IMR-90 (cell line): ENCODE results near the gene ANKRD65. TPM values are rescaled to one million over a fixed set of nuclear protein-coding genes. Genes with fewer than 3 reads are reported as not detected.

Experiments used
- ATAC-seq: fragments of 200-7000 bp; cut with Tn5 transposase; 2 replicates; pipeline ENCODE4 v1.9.1; 2020; ENCODE audit warnings: low read depth, mild to moderate bottlenecking, moderate library complexity
- BruUV-seq: library from RNA; stranded (reverse); fragments of 400-500 nt; replicated peaks from 2 replicates; lab custom pipeline; 2021; lab: Mats Ljungman, UMichigan
- CTCF ChIA-PET: fragments of 300-600 bp; formaldehyde crosslinking; extraction: SDS; loops from one replicate; lab custom pipeline; 2021; ENCODE audit warnings: antibody characterized with exemption; lab: Yijun Ruan, JAX
- POLR2A ChIA-PET: fragments of 300-600 bp; sonication (Branson Sonifier 250); formaldehyde crosslinking; loops from one replicate; lab custom pipeline; 2022; ENCODE audit warnings: antibody characterized with exemption; ENCODE audit not compliant: unreplicated experiment; lab: Charles Lee
- DNase-seq: peaks from one replicate; pipeline ENCODE4 v3.0.0; 2013
- H2AFZ ChIP-seq: replicated peaks from 2 replicates; pipeline ENCODE3; 2013; ENCODE audit warnings: low read length, mild to moderate bottlenecking; ENCODE audit not compliant: poor library complexity
- H2AK5ac ChIP-seq: 2 replicates; pipeline ENCODE4 v1.6.1; 2013; ENCODE audit warnings: low read depth, low read length, inconsistent platforms
- H2AK9ac ChIP-seq: replicated peaks from 2 replicates; pipeline ENCODE3; 2013; ENCODE audit warnings: mild to moderate bottlenecking, low read depth, low read length, moderate library complexity; ENCODE audit not compliant: poor library complexity
- H2BK120ac ChIP-seq: 2 replicates; pipeline ENCODE4 v1.6.1; 2013; ENCODE audit warnings: low read depth, low read length, inconsistent platforms
- H2BK15ac ChIP-seq: 3 replicates; pipeline ENCODE4 v1.6.1; 2013; ENCODE audit warnings: low read depth, low read length, inconsistent platforms
- H2BK20ac ChIP-seq: 2 replicates; pipeline ENCODE4 v1.6.1; 2013; ENCODE audit warnings: low read depth, mild to moderate bottlenecking, inconsistent platforms, low read length, moderate library complexity
- H2BK5ac ChIP-seq: 2 replicates; pipeline ENCODE4 v1.6.1; 2013; ENCODE audit warnings: mild to moderate bottlenecking, low read depth, low read length, inconsistent platforms; ENCODE audit not compliant: poor library complexity, severe bottlenecking
- H3K14ac ChIP-seq: replicated peaks from 2 replicates; pipeline ENCODE4 v1.6.1; 2013; ENCODE audit warnings: low read depth, low read length, inconsistent platforms
- H3K18ac ChIP-seq: 2 replicates; pipeline ENCODE4 v1.6.1; 2013; ENCODE audit warnings: low read depth, low read length, control low read depth
- H3K23ac ChIP-seq: 2 replicates; pipeline ENCODE4 v1.6.1; 2013; ENCODE audit warnings: low read depth, low read length, inconsistent platforms
- H3K27ac ChIP-seq: 2 replicates; pipeline ENCODE4 v1.5.1; 2013; ENCODE audit warnings: mild to moderate bottlenecking, control low read depth, low read length; ENCODE audit not compliant: insufficient read depth
- H3K27me3 ChIP-seq: 2 replicates; pipeline ENCODE4 v1.6.1; 2013; ENCODE audit warnings: low read length; ENCODE audit not compliant: control insufficient read depth, insufficient read depth
- H3K36me3 ChIP-seq: 2 replicates; pipeline ENCODE4 v1.6.1; 2013; ENCODE audit warnings: low read length, mixed read lengths; ENCODE audit not compliant: control insufficient read depth, insufficient read depth
- H3K4ac ChIP-seq: 2 replicates; pipeline ENCODE4 v1.6.1; 2013; ENCODE audit warnings: low read depth, low read length, inconsistent platforms
- H3K4me1 ChIP-seq: 2 replicates; pipeline ENCODE4 v1.6.1; 2013; ENCODE audit warnings: low read length, mixed read lengths; ENCODE audit not compliant: control insufficient read depth, insufficient read depth
- H3K4me2 ChIP-seq: 2 replicates; pipeline ENCODE4 v1.6.1; 2013; ENCODE audit warnings: low read depth, mild to moderate bottlenecking, control low read depth, low read length, moderate library complexity
- H3K4me3 ChIP-seq: 2 replicates; pipeline ENCODE4 v1.5.1; 2013; ENCODE audit warnings: low read depth, mild to moderate bottlenecking, control low read depth, low read length, moderate library complexity; ENCODE audit not compliant: insufficient read depth
- H3K56ac ChIP-seq: 2 replicates; pipeline ENCODE4 v1.6.1; 2013; ENCODE audit warnings: low read length, inconsistent platforms; ENCODE audit not compliant: insufficient read depth; ENCODE audit errors: extremely low read depth
- H3K79me1 ChIP-seq, 2 experiments: 2 replicates each; pipeline ENCODE4 v1.6.1; 2013; ENCODE audit warnings: low read length in 2 of 2, inconsistent platforms in 1 of 2, low read depth in 1 of 2
- H3K9ac ChIP-seq: 2 replicates; pipeline ENCODE4 v1.6.1; 2013; ENCODE audit warnings: low read depth, low read length, control low read depth
- H3K9me1 ChIP-seq: 2 replicates; pipeline ENCODE4 v1.6.1; 2013; ENCODE audit warnings: low read length, inconsistent platforms; ENCODE audit not compliant: insufficient read depth
- H3K9me3 ChIP-seq: 2 replicates; pipeline ENCODE4 v1.6.1; 2013; ENCODE audit warnings: low read length; ENCODE audit not compliant: control insufficient read depth, insufficient read depth
- H4K20me1 ChIP-seq: 2 replicates; pipeline ENCODE4 v1.6.1; 2013; ENCODE audit warnings: low read length, inconsistent platforms; ENCODE audit not compliant: insufficient read depth
- H4K5ac ChIP-seq: 2 replicates; pipeline ENCODE4 v1.6.1; 2013; ENCODE audit warnings: mild to moderate bottlenecking, low read depth, low read length, control low read depth
- H4K8ac ChIP-seq, 2 experiments: 2 replicates each; pipeline ENCODE4 v1.6.1; 2013; ENCODE audit warnings: low read depth in 2 of 2, low read length in 2 of 2, control low read depth in 1 of 2, inconsistent platforms in 1 of 2
- H4K91ac ChIP-seq: 2 replicates; pipeline ENCODE4 v1.6.1; 2013; ENCODE audit warnings: low read depth, low read length, inconsistent platforms; ENCODE audit not compliant: insufficient read depth
- BHLHE40 ChIP-seq: fragments of 150-350 bp; IDR thresholded peaks from 2 replicates; pipeline ENCODE4 v1.6.1; 2016; ENCODE audit warnings: mild to moderate bottlenecking, low read depth, low read length
- CEBPB ChIP-seq: IDR thresholded peaks from 2 replicates; pipeline ENCODE4 v1.6.1; 2012; ENCODE audit warnings: low read depth, low read length, improper control_type of control experiment
- ELK1 ChIP-seq: fragments of 150-350 bp; IDR thresholded peaks from 2 replicates; pipeline ENCODE4 v1.6.1; 2016; ENCODE audit warnings: low read depth, mild to moderate bottlenecking, low read length, moderate library complexity, borderline replicate concordance
- MAFK ChIP-seq: IDR thresholded peaks from 2 replicates; pipeline ENCODE4 v1.6.1; 2012; ENCODE audit warnings: low read depth, low read length, improper control_type of control experiment
- MAZ ChIP-seq: IDR thresholded peaks from 2 replicates; pipeline ENCODE4 v1.6.1; 2012; ENCODE audit warnings: low read depth, mild to moderate bottlenecking, low read length, improper control_type of control experiment, moderate library complexity, borderline replicate concordance
- MXI1 ChIP-seq: IDR thresholded peaks from 2 replicates; pipeline ENCODE4 v1.6.1; 2012; ENCODE audit warnings: low read depth, mild to moderate bottlenecking, low read length, moderate library complexity, borderline replicate concordance
- POLR2A ChIP-seq: IDR thresholded peaks from 2 replicates; pipeline ENCODE4 v1.6.1; 2012; ENCODE audit warnings: mild to moderate bottlenecking, low read depth, low read length
- RAD21 ChIP-seq: IDR thresholded peaks from 2 replicates; pipeline ENCODE4 v1.6.1; 2012; ENCODE audit warnings: low read length, improper control_type of control experiment
- RCOR1 ChIP-seq: IDR thresholded peaks from 2 replicates; pipeline ENCODE4 v1.6.1; 2012; ENCODE audit warnings: mild to moderate bottlenecking, low read length, improper control_type of control experiment; ENCODE audit not compliant: insufficient replicate concordance
- RFX5 ChIP-seq: IDR thresholded peaks from 2 replicates; pipeline ENCODE4 v1.8.0; 2012; ENCODE audit warnings: low read depth, mild to moderate bottlenecking, low read length, moderate library complexity
- SMC3 ChIP-seq: fragments of 150-350 bp; IDR thresholded peaks from 2 replicates; pipeline ENCODE4 v1.6.1; 2016; ENCODE audit warnings: low read depth, mild to moderate bottlenecking, antibody characterized with exemption, low read length, moderate library complexity
- whole genome bisulfite sequencing, 2 experiments: methylation state at CpG; one replicate each; pipeline versions ENCODE4 v1.1.5 to v1.1.7; 2013; ENCODE audit warnings: missing lambda C conversion rate in 2 of 2; ENCODE audit not compliant: insufficient read length in 1 of 2; ENCODE audit errors: extremely low coverage in 2 of 2; 5-methylcytosine and 5-hydroxymethylcytosine counted together
- dilution Hi-C: fragments of 300-500 bp; cut with HindIII; formaldehyde crosslinking; loops from one replicate; pipeline ENCODE4 v1.14.3; 2018; ENCODE audit warnings: low sequenced_read_pairs; ENCODE audit not compliant: unreplicated experiment
- in situ Hi-C: fragments of 300-500 bp; cut with MboI; formaldehyde crosslinking; loops from 3 replicates; pipeline ENCODE4 v1.14.3; 2019; ENCODE audit warnings: low sequenced_read_pairs, inconsistent platforms, mixed read lengths
- intact Hi-C: fragments of 100-400 bp; cut with micrococcal nuclease; formaldehyde crosslinking; loops from 2 replicates; pipeline ENCODE4 v1.10.0; 2022
- polyA plus RNA-seq, 3 experiments: library from polyadenylated mRNA; depleted of rRNA; stranded (reverse); fragments of >200 nt; gene quantifications; 2 replicates each; pipeline ENCODE4 v1.2.3, GENCODE V29; 2012; ENCODE audit warnings: low replicate concordance in 1 of 3
- total RNA-seq: library from RNA; depleted of rRNA; stranded (reverse); fragments of >200 nt; gene quantifications from 2 replicates; pipeline ENCODE4 v1.2.3, GENCODE V29; 2012
- TF ChIP-seq, protein P1 (sequence below): fragments of 150-350 bp; IDR thresholded peaks from 2 replicates; pipeline ENCODE4 v1.6.1; 2017; ENCODE audit warnings: mild to moderate bottlenecking, antibody characterized with exemption, low read length, low read depth

ANKRD65 gene
- total and polyA plus RNA-seq, 2 of the 4 experiments (the other 2 are of a cell fraction), result 0.09 TPM; not detected in 1

DNA sequence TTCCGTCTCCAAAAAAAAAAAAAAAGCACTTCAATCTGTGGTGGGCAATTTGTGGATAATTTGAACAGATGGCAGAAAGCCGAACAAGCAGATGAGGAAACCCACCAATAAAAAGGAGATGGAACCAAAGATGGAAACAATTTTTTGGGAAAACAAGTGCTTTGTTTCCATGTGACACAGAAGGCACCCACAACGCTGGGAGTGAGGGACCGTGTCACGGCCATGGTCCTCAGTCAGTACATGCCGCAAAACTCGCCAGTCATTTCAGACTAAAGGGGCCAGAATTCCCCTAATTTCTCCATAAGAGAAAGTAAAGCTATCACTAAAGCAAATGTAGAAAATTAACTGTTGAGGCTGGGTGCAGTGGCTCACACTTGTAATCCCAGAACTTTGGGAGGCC is 27.0 kb downstream of the ANKRD65 start:
- Histone ChIP-seq H3K4me2 (no peak overlapping the region), H2BK5ac (no peak overlapping the region), H3K9me3 (no peaks in the 10 kb centered on the region), H3K79me1 (peaks cover 16 to 58% of the 10 kb centered on the region in 2 experiments), H3K27ac (no peak overlapping the region), H3K4me1 (peaks cover 5% of the 10 kb centered on the region; the same call in 1 of the 2 replicates), H3K18ac (no peak overlapping the region), H2AK9ac (no peak overlapping the region), H3K27me3 (no peaks in the 10 kb centered on the region), H2BK20ac (no peak overlapping the region), H3K4ac (no peak overlapping the region), H3K9me1 (no peaks in the 10 kb centered on the region), H2BK120ac (no peak overlapping the region), H3K36me3 (peaks cover 62% of the 10 kb centered on the region), H3K9ac (no peak overlapping the region), H3K4me3 (no peak overlapping the region), H3K23ac (no peak overlapping the region), H2AK5ac (no peak overlapping the region), H4K20me1 (peaks cover 26% of the 10 kb centered on the region; the same call in 1 of the 2 replicates), H2AFZ (no peak overlapping the region), H4K8ac (no peak overlapping the region), H3K56ac (no peak overlapping the region), H2BK15ac (no peak overlapping the region), H4K5ac (no peak overlapping the region), H3K14ac (no peak overlapping the region), H4K91ac (no peak overlapping the region)
- TF ChIP-seq POLR2A (no peak), BHLHE40 (no peak), CEBPB (no peak), MAFK (no peak), ELK1 (no peak), RCOR1 (no peak), RAD21 (no peak), RFX5 (no peak), SMC3 (no peak), MXI1 (no peak), MAZ (no peak)
- TF ChIP-seq, protein P1, sequence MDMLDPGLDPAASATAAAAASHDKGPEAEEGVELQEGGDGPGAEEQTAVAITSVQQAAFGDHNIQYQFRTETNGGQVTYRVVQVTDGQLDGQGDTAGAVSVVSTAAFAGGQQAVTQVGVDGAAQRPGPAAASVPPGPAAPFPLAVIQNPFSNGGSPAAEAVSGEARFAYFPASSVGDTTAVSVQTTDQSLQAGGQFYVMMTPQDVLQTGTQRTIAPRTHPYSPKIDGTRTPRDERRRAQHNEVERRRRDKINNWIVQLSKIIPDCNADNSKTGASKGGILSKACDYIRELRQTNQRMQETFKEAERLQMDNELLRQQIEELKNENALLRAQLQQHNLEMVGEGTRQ, result no peak
- no CpG with 5 or more reads among the region's 7 CpGs for WGBS, 2 experiments
- ATAC-seq (no peak), DNase-seq (no peak)
- dilution Hi-C loops (no loop called here), in situ Hi-C loops (no loop called here), intact Hi-C loops (no loop called here)
- no TSS peak for BruUV-seq
- CTCF ChIA-PET, result no interaction called here
- POLR2A ChIA-PET, result no interaction called here
